Measurements from ENCODE around the gene SAXO1. TPM values are rescaled to one million over a fixed set of nuclear protein-coding genes. Genes with fewer than 3 reads are reported as not detected.

SAXO1 gene
- total RNA-seq, 4 donors from 2014 or later, result not detected

GRCh38 chr9:18887546-18887945 is 145.5 kb downstream of the SAXO1 start:
- DNase-seq (ENCODE audit: low spot score) (no peak), ATAC-seq (ENCODE audit: low FRiP score) (no peak)
- no peak for TF ChIP-seq CTCF (IDR thresholded peaks at IDR 0.05)

- DNase-seq (ENCODE audit: low spot score), result no peak
- TF ChIP-seq CTCF (IDR thresholded peaks at IDR 0.05), result no peak
- ATAC-seq (ENCODE audit: low FRiP score), result no peak
Observed at GRCh38 chr9:18881758-18882157, 151.3 kb downstream of the SAXO1 start.

GRCh38 chr9:18877984-18878383 is 155.0 kb downstream of the SAXO1 start:
- TF ChIP-seq CTCF (IDR thresholded peaks at IDR 0.05), result no peak
- ATAC-seq (ENCODE audit: low FRiP score), result no peak
- no peak for DNase-seq (ENCODE audit: low spot score)

Small RNA genes within 50 kb of the gene (small RNA-seq; reads per million reads assigned to genes)
- gene RNU6-264P (not detected), gene SCARNA8 (17.1 reads per million, percentile 92 among the genes with 10 or more reads in this experiment)

Other genes starting within 250 kb of the SAXO1 start
- 10 to 100 TPM; 43.2 to 56.0 (median 52.4) TPM for gene RRAGA, start 16.2 kb upstream of the SAXO1 start, total RNA-seq
- 10 to 100 TPM in 2 of 4 donors, 1 to 10 TPM in 2; 7.5 to 14.7 (median 9.7) TPM for gene HAUS6, start 69.7 kb upstream of the SAXO1 start, total RNA-seq
- 1,000 to 10,000 TPM in 2 of 4 donors, 100 to 1,000 TPM in 2; 260 to 1,398 (median 845) TPM for gene PLIN2, start 94.3 kb upstream of the SAXO1 start, total RNA-seq
- 100 to 1,000 TPM in 3 of 4 donors, 10 to 100 TPM in 1; 80.0 to 133 (median 113) TPM for gene DENND4C, start 197.5 kb upstream of the SAXO1 start, total RNA-seq

Data from omental fat pad (tissue), 4 donors.